GM12878 (cell line): Measurements from ENCODE around the gene RER1. TPM values are rescaled to one million over a fixed set of nuclear protein-coding genes. Genes with fewer than 3 reads are reported as not detected.
A peak's percentile ranks its signal among the peaks of the same experiment; 100 is the strongest.

ENCODE experiments used
- ATAC-seq: fragments of 200-7000 bp; cut with Tn5 transposase; 3 replicates; pipeline ENCODE4 v1.9.1; 2020; ENCODE audit warnings: mild to moderate bottlenecking, moderate library complexity
- BruUV-seq: library from RNA; stranded (reverse); fragments of 400-500 nt; replicated peaks from 2 replicates; lab custom pipeline; 2021; lab: Mats Ljungman, UMichigan
- CTCF ChIA-PET: fragments of 300-600 bp; sonication (Branson Sonifier 250); formaldehyde crosslinking; extraction: SDS; loops from one replicate; lab custom pipeline; 2021; ENCODE audit warnings: inconsistent platforms; lab: Yijun Ruan, JAX
- POLR2A ChIA-PET: fragments of 350-600 bp; formaldehyde crosslinking; extraction: SDS; loops from one replicate; lab custom pipeline; 2021; ENCODE audit warnings: inconsistent platforms; lab: Charles Lee
- RAD21 ChIA-PET: fragments of 300-600 bp; sonication (Branson Sonifier 250); formaldehyde crosslinking; loops from one replicate; lab custom pipeline; 2023; ENCODE audit warnings: antibody characterized with exemption; ENCODE audit not compliant: unreplicated experiment; lab: Charles Lee
- SMC1A ChIA-PET: fragments of 300-600 bp; sonication (Branson Sonifier 250); formaldehyde crosslinking; loops from one replicate; lab custom pipeline; 2023; ENCODE audit not compliant: unreplicated experiment, uncharacterized antibody; lab: Charles Lee
- DNase-seq: peaks from one replicate; pipeline ENCODE4 v3.0.0-alpha.2; 2011; ENCODE audit warnings: low read depth, low spot score
- FAIRE-seq: peaks from 3 replicates; lab custom pipeline; 2011; peaks lifted over from hg19 to GRCh38; lab: Jason Lieb, UNC
- H2AFZ ChIP-seq: 2 replicates; pipeline ENCODE4 v1.6.0; 2011; ENCODE audit warnings: low read depth, low read length, control low read depth; ENCODE audit not compliant: control insufficient read depth
- H3K27ac ChIP-seq: 2 replicates; pipeline ENCODE4 v1.5.1; 2011; ENCODE audit warnings: control low read depth; ENCODE audit not compliant: control insufficient read depth, insufficient read depth
- H3K27me3 ChIP-seq, 2 experiments: replicated peaks in 1 of 2; 2 replicates each; pipeline versions ENCODE4 v1.6.0 to v1.6.1; 2011; ENCODE audit warnings: low read length in 1 of 2; ENCODE audit not compliant: control insufficient read depth in 2 of 2, insufficient read depth in 2 of 2
- H3K36me3 ChIP-seq, 2 experiments: 2 replicates each; pipeline ENCODE4 v1.5.1; 2011; ENCODE audit warnings: low read length in 1 of 2; ENCODE audit not compliant: control insufficient read depth in 2 of 2, insufficient read depth in 2 of 2
- H3K4me1 ChIP-seq: 2 replicates; pipeline ENCODE4 v1.6.1; 2011; ENCODE audit warnings: mild to moderate bottlenecking, low read length, moderate library complexity, mixed read lengths; ENCODE audit not compliant: control insufficient read depth, insufficient read depth
- H3K4me2 ChIP-seq: 2 replicates; pipeline ENCODE4 v1.6.0; 2011; ENCODE audit warnings: control low read depth; ENCODE audit not compliant: control insufficient read depth, insufficient read depth
- H3K4me3 ChIP-seq: fragments of 200-600 bp; sonication (generic); 2 replicates; pipeline ENCODE4 v1.5.1; 2016
- H3K79me2 ChIP-seq: 2 replicates; pipeline ENCODE4 v1.6.0; 2011; ENCODE audit warnings: low read length; ENCODE audit not compliant: control insufficient read depth, insufficient read depth
- H3K9ac ChIP-seq: 2 replicates; pipeline ENCODE4 v1.8.0; 2011; ENCODE audit warnings: low read length, control low read depth, mixed read lengths; ENCODE audit not compliant: control insufficient read depth, insufficient read depth
- H3K9me3 ChIP-seq: replicated peaks from 3 replicates; pipeline ENCODE4 v1.5.1; 2011; ENCODE audit warnings: mild to moderate bottlenecking, low read length; ENCODE audit not compliant: control insufficient read depth, insufficient read depth
- H4K20me1 ChIP-seq: 2 replicates; pipeline ENCODE4 v1.6.0; 2011; ENCODE audit not compliant: control insufficient read depth, insufficient read depth
- GATAD2B ChIP-seq: fragments of 450-650 bp; conservative IDR thresholded peaks from 2 replicates; pipeline ENCODE4 v1.6.1; 2017; ENCODE audit warnings: low read depth, mild to moderate bottlenecking, moderate library complexity
- POLR2A ChIP-seq: IDR thresholded peaks from 2 replicates; pipeline ENCODE4 v1.6.1; 2011; ENCODE audit warnings: low read depth, mild to moderate bottlenecking, low read length
- WGBS: methylation state at CpG from one replicate; pipeline ENCODE4 v1.1.6; 2016; ENCODE audit warnings: low lambda C conversion rate; ENCODE audit not compliant: insufficient replicate concordance, insufficient coverage; ENCODE audit errors: missing lambda C conversion rate; 5-methylcytosine and 5-hydroxymethylcytosine counted together
- in situ Hi-C: fragments of 300-500 bp; cut with MboI; formaldehyde crosslinking; loops from 9 replicates; pipeline ENCODE4 v1.14.3; 2018; ENCODE audit warnings: mixed read lengths
- intact Hi-C: fragments of 100-400 bp; cut with micrococcal nuclease; formaldehyde crosslinking; loops from one replicate; pipeline ENCODE4 v1.14.2; 2022; ENCODE audit not compliant: unreplicated experiment
- polyA plus RNA-seq, 11 experiments: library from polyadenylated mRNA; depleted of rRNA in 4 of 11; unstranded in 6 of 11; stranded (reverse) in 5 of 11; fragments of >200 nt; fragmentation: Nextera tagmentation in 4 of 11; fragmentation: Illumina TruSeq in 1 of 11; extraction: Ambion mirVana in 4 of 11; extraction: Trizol in 1 of 11; gene quantifications; 1 replicate in 1 of 11; 2 replicates in 10 of 11; pipeline versions ENCODE4 v1.2.1 to v1.2.3, GENCODE V29; 2011 to 2016; ENCODE audit warnings: inconsistent platforms in 2 of 11, missing spikeins in 2 of 11, low read depth in 1 of 11
- total RNA-seq, 4 experiments: library from RNA; depleted of rRNA in 3 of 4; stranded (reverse); fragments of >200 nt in 3 of 4; fragmentation: Illumina TruSeq in 1 of 4; extraction: Trizol in 1 of 4; gene quantifications; 2 replicates each; pipeline versions ENCODE4 v1.2.1 to v1.2.3, GENCODE V29; 2013 to 2021
- TF ChIP-seq, protein P1 (sequence below): fragments of 450-650 bp; IDR thresholded peaks from 2 replicates; pipeline ENCODE4 v1.6.1; 2017; ENCODE audit warnings: antibody characterized with exemption, mild to moderate bottlenecking, moderate library complexity

RER1 gene
- total and polyA plus RNA-seq, 10 of the 15 experiments (the other 5 are each of a cell fraction or from before 2014, with no cell fraction given): 29.2 to 274 (median 136) TPM

DNA sequence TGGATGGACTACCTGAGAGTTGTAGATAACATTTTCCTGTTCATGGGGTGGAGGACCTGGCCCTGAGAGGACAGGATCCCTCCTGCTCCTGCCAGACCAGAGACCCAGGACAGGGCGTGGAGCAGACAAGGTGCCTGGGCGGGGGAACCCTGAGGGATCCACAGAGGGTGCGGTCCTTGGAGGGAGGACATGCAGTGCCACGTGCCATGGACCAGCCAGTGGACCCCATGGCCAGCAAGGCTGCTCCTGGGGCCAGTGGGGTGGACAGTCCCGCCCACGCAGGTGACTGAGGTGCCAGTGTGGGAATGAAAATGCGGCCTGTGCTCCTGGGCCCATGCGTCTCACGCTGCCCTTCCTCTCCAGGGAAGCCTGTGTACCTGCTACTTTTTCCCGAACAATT lies 3.6 kb downstream of the RER1 start:
- WGBS: 94% methylated on average over 9 of the region's 10 CpGs
- TF ChIP-seq POLR2A: peak; percentile 57
- TF ChIP-seq, protein P1, sequence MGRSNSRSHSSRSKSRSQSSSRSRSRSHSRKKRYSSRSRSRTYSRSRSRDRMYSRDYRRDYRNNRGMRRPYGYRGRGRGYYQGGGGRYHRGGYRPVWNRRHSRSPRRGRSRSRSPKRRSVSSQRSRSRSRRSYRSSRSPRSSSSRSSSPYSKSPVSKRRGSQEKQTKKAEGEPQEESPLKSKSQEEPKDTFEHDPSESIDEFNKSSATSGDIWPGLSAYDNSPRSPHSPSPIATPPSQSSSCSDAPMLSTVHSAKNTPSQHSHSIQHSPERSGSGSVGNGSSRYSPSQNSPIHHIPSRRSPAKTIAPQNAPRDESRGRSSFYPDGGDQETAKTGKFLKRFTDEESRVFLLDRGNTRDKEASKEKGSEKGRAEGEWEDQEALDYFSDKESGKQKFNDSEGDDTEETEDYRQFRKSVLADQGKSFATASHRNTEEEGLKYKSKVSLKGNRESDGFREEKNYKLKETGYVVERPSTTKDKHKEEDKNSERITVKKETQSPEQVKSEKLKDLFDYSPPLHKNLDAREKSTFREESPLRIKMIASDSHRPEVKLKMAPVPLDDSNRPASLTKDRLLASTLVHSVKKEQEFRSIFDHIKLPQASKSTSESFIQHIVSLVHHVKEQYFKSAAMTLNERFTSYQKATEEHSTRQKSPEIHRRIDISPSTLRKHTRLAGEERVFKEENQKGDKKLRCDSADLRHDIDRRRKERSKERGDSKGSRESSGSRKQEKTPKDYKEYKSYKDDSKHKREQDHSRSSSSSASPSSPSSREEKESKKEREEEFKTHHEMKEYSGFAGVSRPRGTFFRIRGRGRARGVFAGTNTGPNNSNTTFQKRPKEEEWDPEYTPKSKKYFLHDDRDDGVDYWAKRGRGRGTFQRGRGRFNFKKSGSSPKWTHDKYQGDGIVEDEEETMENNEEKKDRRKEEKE: no peak
- DNase-seq (no peak), ATAC-seq (no peak), FAIRE-seq (no peak)
- no TSS peak for BruUV-seq
- CTCF ChIA-PET: no interaction called here
- RAD21 ChIA-PET: no interaction called here
- H3K4me3 ChIP-seq: no peak overlapping the region
- in situ Hi-C loops: no loop called here
- H3K27ac ChIP-seq: no peak overlapping the region
- no peaks in the 10 kb centered on the region for H3K27me3 ChIP-seq
- POLR2A ChIA-PET: interaction anchor here (1.3 kb wide), 1 partner anchor 16 kb away, joined by 6 read pairs; no protein-coding TSS in a partner anchor
- H3K79me2 ChIP-seq: peaks cover 42% of the 10 kb centered on the region
- no peaks in the 10 kb centered on the region for H3K9me3 ChIP-seq
- H3K36me3 ChIP-seq: peaks cover 15 to 17% of the 10 kb centered on the region in 2 experiments
- intact Hi-C loops: no loop called here
- SMC1A ChIA-PET: no interaction called here
- no peak overlapping the region for H3K4me2 ChIP-seq
- peaks cover 14% of the 10 kb centered on the region for H3K4me1 ChIP-seq
- H2AFZ ChIP-seq: no peak overlapping the region
- no peaks in the 10 kb centered on the region for H4K20me1 ChIP-seq
- no peak overlapping the region for H3K9ac ChIP-seq

DNA sequence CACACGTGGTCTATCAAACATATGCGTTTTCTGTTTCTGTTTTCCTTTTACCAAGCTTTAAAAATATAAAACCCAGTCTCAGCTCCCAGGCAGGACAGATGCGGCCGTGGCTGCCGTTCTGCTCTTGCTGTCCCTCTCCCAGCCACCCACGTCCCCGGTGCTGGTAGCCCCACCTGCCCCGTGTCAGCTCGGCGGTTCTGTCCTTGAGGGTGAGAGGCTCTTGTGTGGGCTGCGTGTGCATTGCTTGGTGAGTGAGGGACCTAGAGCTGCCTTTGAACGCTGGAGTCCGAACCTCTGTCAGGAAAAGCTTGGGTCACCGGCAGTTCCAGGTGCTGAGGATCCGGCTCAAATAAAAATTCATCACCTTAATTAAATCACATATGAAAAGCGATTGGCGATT lies 4.4 kb downstream of the RER1 start:
- in situ Hi-C loops (no loop called here), intact Hi-C loops (no loop called here)
- H3K27me3 ChIP-seq: no peaks in the 10 kb centered on the region
- peaks cover 39% of the 10 kb centered on the region for H3K79me2 ChIP-seq
- peaks cover 9% of the 10 kb centered on the region for H3K4me1 ChIP-seq
- ChIA-PET RAD21 (no interaction called here), POLR2A (interaction anchor here (1.3 kb wide), 1 partner anchor 15 kb away, joined by 6 read pairs; no protein-coding TSS in a partner anchor), SMC1A (no interaction called here), CTCF (interaction anchor here (0.6 to 1.1 kb wide), 2 partner anchors 17 to 201 kb away, joined by 3 to 4 read pairs; partner anchors contain the start of gene FAAP20)
- FAIRE-seq (no peak), DNase-seq (no peak), ATAC-seq (no peak)
- H3K9ac ChIP-seq: no peak overlapping the region
- H2AFZ ChIP-seq: no peak overlapping the region
- TF ChIP-seq GATAD2B (no peak), POLR2A (peak; percentile 33; the same call in 1 of the 2 replicates)
- no peaks in the 10 kb centered on the region for H3K9me3 ChIP-seq
- BruUV-seq: no TSS peak
- no peak overlapping the region for H3K4me2 ChIP-seq
- H3K27ac ChIP-seq: no peak overlapping the region
- no peak overlapping the region for H3K4me3 ChIP-seq
- no peaks in the 10 kb centered on the region for H4K20me1 ChIP-seq
- 89% methylated on average over 17 of the region's 17 CpGs for WGBS
- H3K36me3 ChIP-seq: peaks cover 15 to 22% of the 10 kb centered on the region in 2 experiments
